Ovary (tissue), 9 donors: Measurements from ENCODE around the gene ME3. TPM values are rescaled to one million over a fixed set of nuclear protein-coding genes. Genes with fewer than 3 reads are reported as not detected.

ENCODE experiments used
- DNase-seq, 5 donors: peaks; one replicate each; pipeline ENCODE4 v3.0.0-alpha.2; 2019 to 2020
- H3K27ac ChIP-seq, 2 donors: fragments of 200-600 bp; one replicate each; pipeline versions ENCODE4 v1.5.1 to v1.8.0; 2019 to 2022
- H3K27me3 ChIP-seq: fragments of 200-600 bp; one replicate; pipeline ENCODE4 v1.8.0; 2022
- H3K36me3 ChIP-seq: fragments of 200-600 bp; sonication (generic); one replicate; pipeline ENCODE4 v1.5.1; 2019
- H3K4me1 ChIP-seq: one replicate; pipeline ENCODE4 v1.8.1; 2013; ENCODE audit warnings: mild to moderate bottlenecking, moderate library complexity; ENCODE audit not compliant: insufficient read depth
- H3K4me3 ChIP-seq: fragments of 200-600 bp; sonication (generic); one replicate; pipeline ENCODE4 v1.5.1; 2017
- H3K9me3 ChIP-seq, 2 donors: fragments of 200-600 bp in 1 of 2; sonication (generic) in 1 of 2; one replicate each; pipeline versions ENCODE4 v1.5.1 to v1.8.1; 2013 to 2019; ENCODE audit warnings: mild to moderate bottlenecking in 1 of 2, moderate library complexity in 1 of 2
- EP300 ChIP-seq: sonication (generic); formaldehyde crosslinking; IDR thresholded peaks from one replicate; pipeline ENCODE4 v1.6.1; 2017; ENCODE audit warnings: antibody characterized with exemption
- POLR2A ChIP-seq: fragments of 450-650 bp; IDR thresholded peaks from one replicate; pipeline ENCODE4 v1.6.1; 2017; ENCODE audit warnings: antibody characterized with exemption, mild to moderate bottlenecking, moderate library complexity
- WGBS, 3 donors: extraction: QIAGEN DNeasy Blood & Tissue Kit in 1 of 3; methylation state at CpG; one replicate each; pipeline versions ENCODE4 v1.1.5 to v1.1.7; 2013 to 2017; 5-methylcytosine and 5-hydroxymethylcytosine counted together
- intact Hi-C, 4 donors: fragments of 100-400 bp; cut with DNase I; formaldehyde crosslinking; loops; one replicate each; pipeline versions ENCODE4 v1.11.0 to v1.15.1; 2022 to 2023
- polyA plus RNA-seq, 2 donors: library from polyadenylated mRNA; stranded (reverse); fragments of 200-250 nt in 1 of 2; fragments of 350-450 nt in 1 of 2; fragmentation: Illumina TruSeq in 1 of 2; extraction: RNeasy Lipid Tissue Mini Kit (QIAGEN cat#74804) in 1 of 2; gene quantifications; one replicate each; pipeline ENCODE4 v1.2.3, GENCODE V29; 2013 to 2014
- total RNA-seq, 7 donors: library from RNA; depleted of rRNA in 2 of 7; stranded (reverse); fragments of >200 nt in 2 of 7; fragmentation: NEBNext Ultra II Directional in 3 of 7; extraction: Animal tissue kit (Norgen Biotek cat#: 25700) in 3 of 7; gene quantifications; one replicate each; pipeline versions ENCODE4 v1.1.0 to v1.2.4, GENCODE V29; 2016 to 2023
- TF ChIP-seq, protein P1 (sequence below), 3 donors: fragments of 450-650 bp in 2 of 3; fragments of 200-600 bp in 1 of 3; IDR thresholded peaks; one replicate each; pipeline versions ENCODE4 v1.5.1 to v1.8.0; 2016 to 2022; ENCODE audit warnings: antibody characterized with exemption in 3 of 3, mild to moderate bottlenecking in 1 of 3
- donor health status: DM: no; HTN: no; CAD: no; lungs with moderate emphysema.
- donor health status: DM: no; HTN: no; CAD: no.
- donor health status: Bipolar disorder and iron deficiency.
- donor health status: DM: yes; HTN: yes; CAD: no.
- donor health status: DM: no; HTN: no; CAD: no.
- donor health status: DM: yes; HTN: yes; CAD: no.

Gene ME3
- total and polyA plus RNA-seq, 9 donors = 25.2 to 48.6 (median 43.1) TPM

DNA sequence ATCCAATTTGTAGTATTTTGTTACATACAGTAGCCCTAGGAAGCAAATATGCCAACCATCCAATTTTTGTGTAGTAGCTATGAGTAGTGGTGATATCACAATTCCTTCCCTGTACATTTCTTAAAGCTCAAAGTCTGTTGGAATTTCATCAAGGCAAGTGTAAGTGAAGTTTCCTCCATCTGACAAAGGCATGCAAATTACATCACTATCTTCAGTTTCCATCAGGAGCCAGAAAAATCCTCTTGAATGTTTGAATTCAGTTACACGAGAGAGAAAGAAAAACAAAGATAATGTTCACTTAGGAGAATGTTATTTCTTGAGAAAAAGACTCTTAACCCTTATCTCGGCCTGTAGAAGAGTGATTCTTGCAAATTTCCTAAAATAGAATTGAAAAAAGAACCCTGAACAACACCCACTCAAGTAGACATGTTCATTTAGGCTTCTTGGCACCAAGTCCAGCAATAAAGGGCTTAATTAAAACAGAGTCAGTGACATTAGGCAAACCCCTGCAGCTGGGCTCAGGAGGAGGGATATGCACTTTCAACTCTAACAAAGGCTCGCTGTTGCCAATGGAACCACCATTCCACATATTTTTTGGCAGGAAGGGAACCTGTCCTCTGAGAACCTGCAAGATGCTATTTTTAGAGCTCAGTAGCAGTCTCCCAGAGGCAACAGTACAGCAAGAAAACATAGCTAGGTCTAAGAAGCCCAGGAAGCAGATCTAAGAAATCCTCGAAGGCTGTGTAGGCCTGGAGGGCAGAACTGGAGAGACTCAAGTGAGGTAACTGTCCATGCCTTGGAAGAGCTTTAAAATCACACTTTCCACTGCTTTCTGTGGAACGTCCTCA, 153.1 kb downstream of the ME3 start:
- DNase-seq = peak in 1 of 5 donors; percentile 31
- Histone ChIP-seq H3K27me3 (no peaks in the 10 kb centered on the region), H3K27ac (peak overlapping the region in 1 of 2 donors; percentile 26), H3K4me1 (peaks cover 16% of the 10 kb centered on the region), H3K36me3 (no peaks in the 10 kb centered on the region), H3K4me3 (no peak overlapping the region), H3K9me3 (no peaks in the 10 kb centered on the region)
- intact Hi-C loops = no loop called here
- no peak for TF ChIP-seq EP300
- TF ChIP-seq, protein P1, sequence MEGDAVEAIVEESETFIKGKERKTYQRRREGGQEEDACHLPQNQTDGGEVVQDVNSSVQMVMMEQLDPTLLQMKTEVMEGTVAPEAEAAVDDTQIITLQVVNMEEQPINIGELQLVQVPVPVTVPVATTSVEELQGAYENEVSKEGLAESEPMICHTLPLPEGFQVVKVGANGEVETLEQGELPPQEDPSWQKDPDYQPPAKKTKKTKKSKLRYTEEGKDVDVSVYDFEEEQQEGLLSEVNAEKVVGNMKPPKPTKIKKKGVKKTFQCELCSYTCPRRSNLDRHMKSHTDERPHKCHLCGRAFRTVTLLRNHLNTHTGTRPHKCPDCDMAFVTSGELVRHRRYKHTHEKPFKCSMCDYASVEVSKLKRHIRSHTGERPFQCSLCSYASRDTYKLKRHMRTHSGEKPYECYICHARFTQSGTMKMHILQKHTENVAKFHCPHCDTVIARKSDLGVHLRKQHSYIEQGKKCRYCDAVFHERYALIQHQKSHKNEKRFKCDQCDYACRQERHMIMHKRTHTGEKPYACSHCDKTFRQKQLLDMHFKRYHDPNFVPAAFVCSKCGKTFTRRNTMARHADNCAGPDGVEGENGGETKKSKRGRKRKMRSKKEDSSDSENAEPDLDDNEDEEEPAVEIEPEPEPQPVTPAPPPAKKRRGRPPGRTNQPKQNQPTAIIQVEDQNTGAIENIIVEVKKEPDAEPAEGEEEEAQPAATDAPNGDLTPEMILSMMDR (IDR thresholded peaks at IDR 0.05) = no peak
- no peak for TF ChIP-seq POLR2A
- WGBS, 3 donors = 13 to 15% (median 14%) methylated on average over 5 of the region's 5 CpGs

DNA sequence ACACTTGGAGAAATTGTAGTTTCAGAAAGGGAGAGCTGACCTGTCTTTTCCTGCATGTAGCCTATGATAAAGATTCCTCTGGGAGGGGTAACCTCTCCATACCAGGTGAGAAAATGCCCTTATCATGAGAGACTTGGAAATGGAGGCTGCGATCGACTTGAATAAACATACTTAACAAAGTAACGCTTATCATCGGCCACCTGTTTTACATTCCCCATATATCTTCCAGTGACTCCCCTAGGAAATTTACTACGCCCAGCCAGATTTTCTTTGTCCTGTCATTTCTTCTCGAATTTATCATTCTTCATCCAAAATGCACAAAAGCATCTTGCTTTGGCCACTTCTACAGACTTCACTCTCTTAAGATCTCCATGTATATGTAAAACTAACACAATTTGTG, 154.2 kb downstream of the ME3 start:
- intact Hi-C loops = no loop called here
- H3K27me3 ChIP-seq = no peaks in the 10 kb centered on the region
- no peak overlapping the region for H3K27ac ChIP-seq
- H3K9me3 ChIP-seq = no peaks in the 10 kb centered on the region
- WGBS, 3 donors = 66 to 74% (median 67%) methylated on average over 6 of the region's 6 CpGs
- TF ChIP-seq EP300 (no peak), POLR2A (no peak)
- TF ChIP-seq, protein P1 (IDR thresholded peaks at IDR 0.05) = no peak
- H3K36me3 ChIP-seq = no peaks in the 10 kb centered on the region
- peaks cover 14% of the 10 kb centered on the region for H3K4me1 ChIP-seq
- no peak overlapping the region for H3K4me3 ChIP-seq
- DNase-seq = no peak

DNA sequence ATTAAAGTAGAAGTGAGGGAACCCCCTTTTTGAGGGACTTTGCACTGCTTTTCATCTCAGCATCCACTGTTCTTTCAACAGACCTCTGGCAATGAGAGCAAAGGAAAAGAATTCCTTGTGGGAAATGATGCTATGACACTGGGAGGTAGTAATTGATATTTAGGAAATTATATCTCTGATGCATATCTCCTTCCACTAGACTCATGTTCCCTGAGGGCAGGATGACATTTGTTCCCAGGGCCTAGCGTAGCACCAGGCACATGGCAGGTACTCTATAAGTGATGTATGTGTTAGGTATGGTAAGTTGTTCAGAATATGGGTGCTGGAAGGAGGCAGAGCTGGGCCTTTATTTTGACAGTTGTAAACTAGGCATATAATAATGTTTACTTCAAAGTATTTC, 154.9 kb downstream of the ME3 start:
- Histone ChIP-seq H3K9me3 (no peaks in the 10 kb centered on the region), H3K27ac (no peak overlapping the region), H3K4me3 (no peak overlapping the region), H3K4me1 (peaks cover 12% of the 10 kb centered on the region), H3K36me3 (no peaks in the 10 kb centered on the region), H3K27me3 (no peaks in the 10 kb centered on the region)
- intact Hi-C loops = no loop called here
- DNase-seq = no peak
- TF ChIP-seq POLR2A (no peak), EP300 (no peak)
- TF ChIP-seq, protein P1 (IDR thresholded peaks at IDR 0.05) = no peak
- 89 to 98% (median 97%) methylated on average over 1 of the region's 1 CpG for WGBS, 3 donors

DNA sequence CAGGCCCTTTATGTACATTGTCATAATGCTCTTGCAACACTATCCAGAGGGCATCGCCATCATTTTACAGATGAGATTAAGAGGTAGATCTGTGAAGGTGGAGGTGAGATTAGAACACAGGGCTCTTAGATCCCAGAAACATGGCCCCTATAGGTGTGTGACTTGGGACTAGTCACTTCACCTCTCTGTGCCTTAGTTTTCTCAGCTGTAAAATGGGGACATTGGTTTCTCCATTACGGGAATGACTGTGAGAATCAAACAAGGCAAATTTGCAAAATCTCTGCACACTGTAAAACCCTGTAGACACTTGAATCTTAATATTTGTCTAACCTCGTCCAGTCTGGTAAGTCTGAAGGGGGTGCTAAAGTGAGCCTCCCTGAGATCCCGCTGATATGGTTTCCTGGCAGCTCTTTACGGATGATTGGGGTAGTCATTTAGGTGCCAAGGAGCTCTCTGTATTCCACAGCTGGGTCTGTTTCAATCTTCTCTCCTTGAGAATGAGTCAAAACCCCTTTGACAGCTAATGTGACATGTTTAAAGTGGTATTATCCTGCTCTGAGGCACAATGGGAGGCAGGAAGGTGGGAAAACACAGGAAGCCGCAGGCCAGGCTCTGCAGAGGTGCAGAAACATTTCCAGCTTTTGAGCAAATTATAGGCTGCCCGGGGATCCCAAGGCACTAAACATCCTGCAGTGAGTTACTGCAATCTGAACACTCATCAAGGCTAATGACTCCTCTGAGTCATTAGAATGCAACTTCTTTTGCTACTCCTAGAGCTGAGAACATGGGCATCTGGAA, 156.9 kb downstream of the ME3 start:
- H3K27me3 ChIP-seq = no peaks in the 10 kb centered on the region
- peaks cover 15% of the 10 kb centered on the region for H3K4me1 ChIP-seq
- WGBS, 3 donors = 78 to 87% (median 85%) methylated on average over 7 of the region's 7 CpGs
- no peak for DNase-seq
- TF ChIP-seq EP300 = no peak
- TF ChIP-seq POLR2A = no peak
- TF ChIP-seq, protein P1 (IDR thresholded peaks at IDR 0.05) = no peak
- no peak overlapping the region for H3K27ac ChIP-seq
- H3K36me3 ChIP-seq = no peaks in the 10 kb centered on the region
- no peaks in the 10 kb centered on the region for H3K9me3 ChIP-seq
- intact Hi-C loops = no loop called here
- no peak overlapping the region for H3K4me3 ChIP-seq
